LNCAP (cell line): ENCODE data around the gene TRABD2B.

ENCODE experiments used
- TF ChIP-seq, protein P1 (sequence below): fragments of 450-650 bp; IDR thresholded peaks from 2 replicates; pipeline ENCODE4 v1.5.1; 2017; ENCODE audit warnings: mild to moderate bottlenecking

The TRABD2B gene

DNA sequence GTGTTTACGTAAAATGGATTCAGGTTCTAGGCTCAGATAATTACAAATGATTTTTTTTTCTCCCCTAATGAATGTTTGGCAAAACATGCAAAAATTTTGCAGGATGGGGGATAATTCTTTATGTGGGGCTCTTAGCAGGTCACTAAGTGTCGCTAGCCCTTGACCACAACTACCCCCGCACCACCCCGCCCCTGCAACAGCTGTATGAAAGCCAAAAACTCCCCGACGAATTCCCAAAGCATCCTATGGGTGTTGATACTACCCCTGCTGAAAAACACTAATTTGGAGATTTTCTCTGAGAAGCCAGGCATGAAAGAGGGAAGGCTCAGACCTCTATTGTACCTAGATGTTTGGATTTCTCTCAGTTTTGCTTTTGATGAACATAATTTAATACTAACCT lies 243.0 kb downstream of the TRABD2B start:
- TF ChIP-seq, protein P1, sequence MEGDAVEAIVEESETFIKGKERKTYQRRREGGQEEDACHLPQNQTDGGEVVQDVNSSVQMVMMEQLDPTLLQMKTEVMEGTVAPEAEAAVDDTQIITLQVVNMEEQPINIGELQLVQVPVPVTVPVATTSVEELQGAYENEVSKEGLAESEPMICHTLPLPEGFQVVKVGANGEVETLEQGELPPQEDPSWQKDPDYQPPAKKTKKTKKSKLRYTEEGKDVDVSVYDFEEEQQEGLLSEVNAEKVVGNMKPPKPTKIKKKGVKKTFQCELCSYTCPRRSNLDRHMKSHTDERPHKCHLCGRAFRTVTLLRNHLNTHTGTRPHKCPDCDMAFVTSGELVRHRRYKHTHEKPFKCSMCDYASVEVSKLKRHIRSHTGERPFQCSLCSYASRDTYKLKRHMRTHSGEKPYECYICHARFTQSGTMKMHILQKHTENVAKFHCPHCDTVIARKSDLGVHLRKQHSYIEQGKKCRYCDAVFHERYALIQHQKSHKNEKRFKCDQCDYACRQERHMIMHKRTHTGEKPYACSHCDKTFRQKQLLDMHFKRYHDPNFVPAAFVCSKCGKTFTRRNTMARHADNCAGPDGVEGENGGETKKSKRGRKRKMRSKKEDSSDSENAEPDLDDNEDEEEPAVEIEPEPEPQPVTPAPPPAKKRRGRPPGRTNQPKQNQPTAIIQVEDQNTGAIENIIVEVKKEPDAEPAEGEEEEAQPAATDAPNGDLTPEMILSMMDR = no peak

DNA sequence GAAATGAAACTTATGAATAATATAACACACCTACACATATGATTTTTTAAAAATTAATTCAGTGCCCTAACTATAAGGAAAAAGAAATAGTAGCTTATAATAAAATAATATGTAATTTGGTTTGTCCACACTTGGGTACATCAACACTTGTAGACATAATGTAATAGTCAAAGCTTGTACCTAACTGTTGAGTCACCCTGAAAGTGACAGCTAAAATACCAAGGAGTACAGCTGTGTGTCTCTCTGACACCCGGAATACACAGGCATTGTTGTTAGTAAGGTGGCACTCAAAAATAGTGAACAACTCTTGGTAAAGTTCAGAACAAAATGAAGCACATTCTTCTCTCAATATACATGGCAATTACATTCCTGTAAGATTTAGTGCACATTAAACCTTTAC lies 243.4 kb downstream of the TRABD2B start:
- TF ChIP-seq, protein P1 = no peak

DNA sequence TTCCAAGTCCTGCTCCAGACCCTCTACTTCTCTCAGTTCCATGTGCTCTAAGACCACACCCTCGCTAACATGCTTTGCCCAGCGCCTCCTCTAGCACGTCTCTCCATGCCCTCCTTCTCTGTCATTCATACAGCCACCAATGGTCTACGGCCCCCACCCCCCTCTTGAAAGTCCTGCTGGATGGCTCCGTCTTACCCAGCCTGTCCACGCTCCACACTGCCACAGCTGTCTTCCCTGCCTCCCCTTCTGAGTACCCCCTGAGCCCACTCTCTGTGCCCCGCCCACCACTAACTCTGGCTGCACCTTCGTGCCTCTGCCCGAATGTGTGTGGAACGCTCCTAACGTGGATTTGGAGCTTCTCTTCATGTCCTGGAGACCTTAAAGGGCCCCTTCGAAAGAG lies 244.6 kb downstream of the TRABD2B start:
- TF ChIP-seq, protein P1 = no peak

DNA sequence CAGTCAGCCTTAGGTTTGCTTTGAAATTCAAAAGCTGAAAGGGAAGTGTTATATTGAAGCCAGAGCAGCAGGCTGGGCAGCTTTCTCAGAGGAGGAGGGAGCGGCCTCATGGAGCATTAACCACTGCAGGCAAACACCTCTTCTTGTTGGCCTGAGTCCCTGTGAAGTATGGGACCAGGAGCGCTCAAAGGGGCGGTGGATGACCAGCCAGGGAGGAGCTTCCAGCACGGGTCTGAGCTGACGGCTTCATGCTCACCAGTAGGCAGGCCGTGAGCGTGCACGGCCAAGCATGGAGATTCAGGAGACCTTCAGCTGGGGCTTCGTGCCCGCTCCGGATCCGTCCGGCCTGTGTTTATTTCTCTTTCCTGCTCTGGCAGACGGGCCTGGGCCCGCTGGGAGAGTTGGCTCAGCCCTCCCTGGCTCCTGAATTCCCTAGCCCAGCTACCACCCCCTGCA lies 245.2 kb downstream of the TRABD2B start:
- TF ChIP-seq, protein P1 = no peak

DNA sequence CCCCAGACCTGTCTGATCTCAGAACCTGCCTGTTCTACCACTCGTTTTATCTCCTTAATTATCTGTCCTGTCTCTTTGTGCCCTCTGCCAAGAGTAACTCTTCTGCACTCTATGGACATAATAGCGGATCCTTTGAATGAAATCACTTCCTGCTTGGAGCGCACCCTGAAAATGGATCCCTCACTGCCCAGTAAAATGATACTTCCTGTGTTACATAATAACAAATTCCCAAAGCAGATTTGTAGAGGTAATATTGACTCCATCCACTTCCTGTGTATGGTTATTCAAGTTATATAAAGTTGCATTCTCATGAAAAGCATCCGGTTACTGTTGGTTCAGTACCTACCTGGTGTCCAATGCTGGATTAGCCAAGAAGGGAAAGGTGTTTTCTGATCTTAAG lies 246.0 kb downstream of the TRABD2B start:
- TF ChIP-seq, protein P1 = no peak

DNA sequence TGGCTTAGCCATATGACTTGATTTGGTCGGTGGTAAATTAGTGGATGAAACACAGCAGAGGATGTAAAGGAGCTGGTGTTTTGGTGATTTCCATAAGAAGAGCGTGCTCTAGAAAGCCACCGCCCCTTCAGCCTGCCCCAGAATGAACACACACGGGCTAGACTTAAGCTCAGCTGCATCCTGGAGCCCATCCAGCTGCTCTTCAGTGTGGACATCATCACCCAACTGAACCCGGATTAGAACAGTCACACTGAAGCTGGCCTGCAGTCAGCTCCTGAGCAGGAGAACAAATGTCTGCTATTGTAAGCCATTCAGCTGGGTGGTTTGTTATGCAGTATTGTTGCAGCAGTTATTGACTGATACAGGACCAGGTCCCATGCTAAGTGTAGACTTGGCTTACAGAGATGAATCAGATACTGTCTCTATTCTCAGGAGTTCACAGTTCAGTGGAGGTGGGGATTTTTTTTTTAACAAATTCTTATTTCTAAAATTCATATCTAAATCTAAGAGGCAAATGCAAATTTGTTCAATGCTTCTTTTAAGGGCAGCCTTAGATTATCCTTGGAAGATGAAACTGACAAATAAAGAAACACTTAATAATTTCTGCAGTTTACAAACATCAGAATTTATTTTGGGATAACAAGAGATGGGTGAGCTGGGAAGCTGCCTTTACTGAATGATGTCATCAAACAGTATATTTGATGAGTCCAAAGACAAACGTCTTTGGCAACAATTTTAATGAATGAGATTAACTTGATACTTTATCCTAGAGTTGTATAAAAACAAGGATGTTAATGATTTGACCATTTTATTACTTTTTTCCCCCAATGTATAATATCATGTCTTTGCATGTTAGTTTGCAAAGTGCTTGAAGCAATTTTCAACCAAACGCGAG lies 251.2 kb downstream of the TRABD2B start:
- TF ChIP-seq, protein P1 = no peak

DNA sequence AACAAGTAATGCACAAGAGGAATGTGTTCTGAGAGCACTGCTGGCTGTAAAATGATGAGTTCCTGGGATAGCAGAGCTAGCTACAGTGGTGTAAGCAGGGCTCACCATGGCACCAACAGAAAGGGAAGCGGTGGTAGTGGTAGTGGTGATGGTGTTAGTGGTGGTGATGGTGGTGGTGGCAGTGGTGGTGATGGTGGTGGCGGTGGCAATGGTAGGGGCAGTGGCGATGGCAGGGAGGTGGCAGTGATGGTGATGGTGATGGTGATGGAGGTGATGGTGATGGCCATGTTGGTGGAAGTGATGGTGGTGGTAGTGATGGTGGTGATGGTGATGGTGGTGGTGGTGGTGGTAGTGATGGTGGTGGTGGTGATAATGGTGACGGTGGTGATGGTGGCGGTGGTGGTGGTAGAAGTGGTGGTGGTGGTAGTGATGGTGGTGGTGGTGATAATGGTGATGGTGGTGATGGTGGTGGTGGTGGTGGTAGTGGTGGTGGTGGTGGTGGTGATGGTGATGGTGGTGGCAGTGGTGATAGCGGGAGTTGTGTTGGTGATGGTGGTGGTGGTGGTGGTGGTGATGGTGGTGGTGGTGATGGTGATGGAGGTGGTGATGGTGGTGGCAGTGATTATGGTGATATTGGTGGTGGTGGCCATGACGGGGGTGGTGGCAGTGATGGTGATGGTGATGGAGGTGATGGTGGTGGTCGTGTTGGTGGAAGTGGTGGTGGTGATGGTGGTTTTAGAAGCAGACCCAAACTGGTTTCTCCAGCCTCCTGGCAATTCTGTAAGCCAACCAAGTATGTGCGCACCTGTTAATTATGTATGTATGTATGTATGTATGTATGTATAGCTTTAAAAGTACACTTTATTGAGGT lies 254.1 kb downstream of the TRABD2B start:
- TF ChIP-seq, protein P1 = no peak
